ENCODE data around the gene ECM1. TPM values are rescaled to one million over a fixed set of nuclear protein-coding genes. Genes with fewer than 3 reads are reported as not detected.

ECM1 gene
- total and polyA plus RNA-seq, 2 donors (not counting 3 experiments of a cell fraction or from before 2014, with no cell fraction given) = 7.2 to 16.6 TPM

- Histone ChIP-seq H2AFZ (ENCODE audit: low read depth, low read length) (no peak overlapping the region), H3K4me2 (ENCODE audit: insufficient read depth, low read length) (no peak overlapping the region), H3K4me1 (ENCODE audit: control insufficient read depth, extremely low read depth, insufficient read depth, low read length) (peaks cover 4% of the 10 kb centered on the region), H3K9me3 (replicated peaks; ENCODE audit: control insufficient read depth, insufficient read depth, low read length) (no peaks in the 10 kb centered on the region), H3K79me2 (ENCODE audit: control insufficient read depth, insufficient read depth, low read length) (no peaks in the 10 kb centered on the region), H3K36me3 (ENCODE audit: control insufficient read depth in 2 of 2, extremely low read depth in 1 of 2, insufficient read depth in 2 of 2, low read length in 2 of 2) (peaks cover 4 to 22% of the 10 kb centered on the region in 2 experiments), H3K9ac (replicated peaks; ENCODE audit: extremely low read depth, insufficient read depth, low read length) (no peak overlapping the region), H3K27me3 (ENCODE audit: control insufficient read depth in 2 of 2, insufficient read depth in 2 of 2, low read length in 2 of 2) (no peaks in the 10 kb centered on the region), H4K20me1 (replicated peaks; ENCODE audit: control insufficient read depth, extremely low read depth, insufficient read depth, low read length) (no peaks in the 10 kb centered on the region), H3K27ac (ENCODE audit: insufficient read depth, low read depth, low read length) (no peak overlapping the region), H3K9me1 (replicated peaks; ENCODE audit: control insufficient read depth, extremely low read depth, insufficient read depth, low read length) (no peaks in the 10 kb centered on the region), H3K4me3 (replicated peaks in 1 of 3; ENCODE audit: insufficient read depth in 1 of 3, low read depth in 1 of 3, low read length in 3 of 3) (no peak overlapping the region)
- TF ChIP-seq MAX (IDR thresholded peaks at IDR 0.05; ENCODE audit: insufficient read depth, insufficient read length) (no peak), GATA2 (IDR thresholded peaks at IDR 0.05; ENCODE audit: insufficient read depth, insufficient read length, low read depth, low read length) (no peak), POLR2A (IDR thresholded peaks at IDR 0.05; ENCODE audit: low read depth, low read length) (no peak), FOS (IDR thresholded peaks at IDR 0.05; ENCODE audit: borderline replicate concordance, insufficient read depth, low read length) (no peak), CTCF (IDR thresholded peaks at IDR 0.05; ENCODE audit: extremely low read depth in 1 of 2, insufficient read depth in 1 of 2, low read depth in 1 of 2, low read length in 2 of 2) (no peak), POLR2AphosphoS5 (IDR thresholded peaks at IDR 0.05; ENCODE audit: insufficient read depth, low read depth, low read length) (no peak), EZH2 (IDR thresholded peaks at IDR 0.05; ENCODE audit: borderline replicate concordance, low read depth, low read length, severe bottlenecking) (no peak), MYC (IDR thresholded peaks at IDR 0.05; ENCODE audit: low read depth, low read length) (no peak), JUN (IDR thresholded peaks at IDR 0.05; ENCODE audit: borderline replicate concordance, insufficient read depth, insufficient read length, low read depth) (no peak)
- POLR2A ChIA-PET = no interaction called here
- BruUV-seq (replicated peaks) = no TSS peak
- CTCF ChIA-PET = no interaction called here
- dilution Hi-C loops (cut with MboI; ENCODE audit: extremely low pct_ligation_motif_present, low sequenced_read_pairs) = no loop called here
- intact Hi-C loops (cut with micrococcal nuclease) = no loop called here
- no peak for DNase-seq (ENCODE audit: low read depth, low spot score)
- FAIRE-seq = no peak
Observed at GRCh38 chr1:150473659-150474058, 34.2 kb upstream of the ECM1 start.
